GM12873 (cell line): ENCODE measurements around the gene STUB1.

ENCODE experiments used
- TF ChIP-seq, protein P1 (sequence below): IDR thresholded peaks from 2 replicates; pipeline ENCODE4 v1.5.1; 2012; ENCODE audit warnings: low read depth, mild to moderate bottlenecking, moderate library complexity, low read length, control low read depth; ENCODE audit not compliant: insufficient read depth; ENCODE audit errors: missing control alignments

STUB1 gene

DNA sequence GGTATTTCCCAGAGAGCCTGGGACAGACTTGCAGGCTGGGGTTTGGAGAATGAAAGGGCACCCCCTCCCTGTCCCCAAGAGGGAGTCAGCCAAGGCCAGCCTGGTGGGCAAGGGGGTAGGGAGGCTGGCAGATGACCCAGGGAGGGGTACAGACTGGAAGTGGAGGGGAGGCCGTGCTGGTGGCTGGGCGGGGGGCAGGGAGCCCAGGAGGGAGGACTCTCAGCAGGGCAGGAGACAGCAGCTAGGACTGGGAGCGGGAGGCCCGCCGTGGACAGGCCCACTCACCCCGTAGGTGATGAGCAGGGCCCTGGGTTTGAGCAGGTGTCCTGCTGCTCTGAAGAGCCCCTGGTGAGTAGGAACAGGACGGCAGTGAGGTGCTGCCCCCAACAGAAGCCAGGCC, 45.2 kb upstream of the STUB1 start:
- TF ChIP-seq, protein P1, sequence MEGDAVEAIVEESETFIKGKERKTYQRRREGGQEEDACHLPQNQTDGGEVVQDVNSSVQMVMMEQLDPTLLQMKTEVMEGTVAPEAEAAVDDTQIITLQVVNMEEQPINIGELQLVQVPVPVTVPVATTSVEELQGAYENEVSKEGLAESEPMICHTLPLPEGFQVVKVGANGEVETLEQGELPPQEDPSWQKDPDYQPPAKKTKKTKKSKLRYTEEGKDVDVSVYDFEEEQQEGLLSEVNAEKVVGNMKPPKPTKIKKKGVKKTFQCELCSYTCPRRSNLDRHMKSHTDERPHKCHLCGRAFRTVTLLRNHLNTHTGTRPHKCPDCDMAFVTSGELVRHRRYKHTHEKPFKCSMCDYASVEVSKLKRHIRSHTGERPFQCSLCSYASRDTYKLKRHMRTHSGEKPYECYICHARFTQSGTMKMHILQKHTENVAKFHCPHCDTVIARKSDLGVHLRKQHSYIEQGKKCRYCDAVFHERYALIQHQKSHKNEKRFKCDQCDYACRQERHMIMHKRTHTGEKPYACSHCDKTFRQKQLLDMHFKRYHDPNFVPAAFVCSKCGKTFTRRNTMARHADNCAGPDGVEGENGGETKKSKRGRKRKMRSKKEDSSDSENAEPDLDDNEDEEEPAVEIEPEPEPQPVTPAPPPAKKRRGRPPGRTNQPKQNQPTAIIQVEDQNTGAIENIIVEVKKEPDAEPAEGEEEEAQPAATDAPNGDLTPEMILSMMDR: no peak

GRCh38 chr16:635573-636205, 44.5 kb upstream of the STUB1 start:
- TF ChIP-seq, protein P1: no peak

GRCh38 chr16:636206-637080, 43.8 kb upstream of the STUB1 start, which contains the start of gene METTL26:
Gene METTL26 (minus strand): TSS chr16:636305. CDS start chr16:636290, 15 bp downstream.
- TF ChIP-seq, protein P1: no peak

DNA sequence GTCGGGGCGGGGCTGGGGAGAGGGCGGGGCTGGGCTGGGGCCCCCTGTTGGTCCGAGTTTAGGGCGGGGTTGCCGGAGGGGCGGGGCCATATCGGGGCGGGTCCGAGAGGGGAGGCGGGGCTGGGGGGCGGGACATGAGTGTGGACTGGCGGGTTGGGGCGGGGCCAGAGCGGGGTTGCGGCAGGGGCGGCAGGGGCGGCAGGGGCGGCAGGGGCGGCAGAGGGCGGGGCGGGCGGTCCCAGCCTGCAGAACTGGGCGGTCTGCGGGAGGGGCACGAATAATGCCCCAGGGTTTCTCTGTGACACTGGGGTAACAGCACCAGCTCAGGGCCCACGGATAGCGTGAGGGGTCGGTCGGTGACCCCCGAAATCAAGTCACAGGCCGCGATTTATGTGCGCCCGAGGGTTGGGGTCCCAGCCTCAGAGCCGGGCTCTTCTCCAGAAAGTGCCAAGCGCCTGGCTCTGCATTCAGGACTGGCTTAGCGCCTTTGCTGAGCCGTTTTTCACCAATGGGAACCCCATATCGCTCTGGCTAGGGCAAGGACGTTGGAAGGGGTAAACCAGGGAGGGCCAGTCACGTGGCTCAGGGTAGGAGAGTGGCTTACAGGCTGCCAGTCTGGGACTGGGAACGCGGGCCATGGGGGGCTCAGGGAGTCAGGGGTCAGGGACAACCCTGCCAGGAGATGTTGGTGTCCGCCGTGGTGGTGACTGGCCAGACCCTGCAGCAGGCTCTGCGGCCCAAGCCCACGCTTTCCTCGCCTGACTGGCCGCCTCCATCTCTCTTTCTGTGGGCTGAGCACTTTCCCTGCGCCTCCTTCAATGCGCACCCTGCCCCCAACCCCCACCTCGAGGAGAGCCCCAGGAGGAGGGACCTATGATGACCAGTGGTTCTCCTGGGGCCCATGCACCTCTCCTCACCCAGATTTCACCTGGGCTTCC, 42.9 kb upstream of the STUB1 start:
- TF ChIP-seq, protein P1: no peak

DNA sequence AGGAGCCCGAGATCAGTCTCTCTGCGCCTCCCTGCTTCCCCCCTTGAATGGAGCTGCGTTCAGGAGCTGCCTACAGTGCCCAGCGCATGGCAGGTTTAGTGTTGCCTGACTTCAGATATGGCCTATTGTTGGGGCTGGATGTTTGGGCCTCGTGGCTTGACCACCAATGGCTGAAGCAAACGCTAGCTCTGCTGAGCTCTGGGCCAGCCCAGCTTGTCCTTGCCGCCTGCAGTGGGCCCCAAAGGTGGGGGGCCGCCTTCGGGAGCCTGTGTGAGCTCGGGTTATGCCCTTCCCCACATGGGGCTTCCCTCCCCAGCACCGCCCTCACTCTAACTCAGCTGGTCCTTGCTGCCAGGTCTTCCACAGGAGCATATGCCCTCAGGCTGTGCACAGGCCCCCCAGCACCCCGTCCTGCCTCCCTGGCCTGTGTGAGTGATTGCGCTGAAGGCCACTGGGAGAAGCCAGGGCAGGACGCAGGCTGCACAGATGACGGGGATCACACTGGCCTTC, 42.1 kb upstream of the STUB1 start:
- TF ChIP-seq, protein P1: no peak

DNA sequence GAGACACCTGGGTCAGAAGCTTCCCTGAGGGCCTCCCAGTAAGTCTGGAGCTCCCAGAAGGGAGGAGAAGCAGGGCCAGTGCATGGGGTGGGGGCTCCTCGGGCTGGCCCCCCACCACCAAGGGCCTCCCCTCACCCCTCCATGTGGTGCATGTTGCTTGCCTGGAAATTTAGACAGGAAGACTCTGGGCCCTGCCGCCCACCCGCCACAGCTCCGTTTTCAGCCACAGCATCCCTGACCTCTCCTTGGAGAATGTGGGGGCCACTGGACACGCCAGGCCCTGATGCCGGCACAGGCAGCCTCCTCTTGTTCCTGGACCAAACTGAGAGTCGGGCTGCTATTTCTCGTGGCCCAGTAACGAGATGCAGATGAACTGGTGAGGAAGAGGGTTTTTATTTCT, 41.4 kb upstream of the STUB1 start:
- TF ChIP-seq, protein P1: no peak

DNA sequence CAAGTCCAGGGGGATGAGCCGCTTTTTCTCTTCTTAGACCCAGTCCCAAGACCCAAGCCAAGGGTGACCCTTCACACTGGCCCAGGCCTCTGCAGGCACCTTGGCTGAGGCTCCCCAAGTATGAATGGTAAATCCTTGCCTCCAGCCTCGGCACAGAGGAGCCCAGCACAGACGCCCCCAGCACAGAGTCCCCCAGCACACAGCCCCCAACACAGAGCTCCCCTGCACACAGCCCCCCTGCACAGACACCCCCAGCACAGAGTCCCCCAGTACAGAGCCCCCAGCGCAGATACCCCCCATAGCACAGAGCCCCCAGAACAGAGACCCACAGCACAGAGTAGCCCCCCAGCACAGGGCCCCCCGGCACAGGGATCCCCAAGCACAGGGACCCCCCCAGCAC, 39.6 kb upstream of the STUB1 start:
- TF ChIP-seq, protein P1: no peak
